Skeletal muscle cell (primary cell): ENCODE data around the gene CCR5.

Experiments used
- DNase-seq: peaks from one replicate; pipeline ENCODE4 v3.0.0-alpha.2; 2010; ENCODE audit warnings: low read depth
- H3K4me3 ChIP-seq: 2 replicates; pipeline ENCODE4 v1.5.1; 2011; ENCODE audit warnings: low read depth, mild to moderate bottlenecking, control low read depth, low read length, moderate library complexity

The CCR5 gene

GRCh38 chr3:46422617-46423016 lies 51.9 kb downstream of the CCR5 start:
- no peak overlapping the region for H3K4me3 ChIP-seq
- no peak for DNase-seq

GRCh38 chr3:46423588-46423987 lies 52.8 kb downstream of the CCR5 start:
- no peak for DNase-seq
- H3K4me3 ChIP-seq, result no peak overlapping the region
